K562 (cell line): ENCODE measurements around the gene TAX1BP1. TPM values are rescaled to one million over a fixed set of nuclear protein-coding genes. Genes with fewer than 3 reads are reported as not detected.
A peak's percentile ranks its signal among the peaks of the same experiment; 100 is the strongest.

ENCODE experiments used
- CHD1 ChIP-seq: fragments of 200-600 bp; sonication (generic); IDR thresholded peaks from one replicate; pipeline ENCODE4 v1.6.1; 2012; ENCODE audit warnings: mild to moderate bottlenecking, moderate library complexity, low read length, inconsistent platforms
- E2F5 ChIP-seq: sonication (generic); formaldehyde crosslinking; IDR thresholded peaks from 2 replicates; pipeline ENCODE4 v1.8.0; 2022; ENCODE audit warnings: mild to moderate bottlenecking, missing genetic modification reagents
- ETV1 ChIP-seq: fragments of 450-650 bp; conservative IDR thresholded peaks from 2 replicates; pipeline ENCODE4 v1.6.1; 2016; ENCODE audit warnings: missing genetic modification characterization, control low read depth, low read depth, missing compliant biosample characterization
- FOXJ3 ChIP-seq: sonication (generic); formaldehyde crosslinking; IDR thresholded peaks from 2 replicates; pipeline ENCODE4 v1.4.0; 2020; ENCODE audit warnings: mild to moderate bottlenecking, missing genetic modification reagents
- KDM2B ChIP-seq: fragments of 250-450 bp; sonication (Bioruptor Pico); IDR thresholded peaks from 2 replicates; pipeline ENCODE4 v1.8.0; 2021; ENCODE audit warnings: mild to moderate bottlenecking, moderate library complexity
- KLF6 ChIP-seq: fragments of 250-450 bp; sonication (Bioruptor Pico); IDR thresholded peaks from 2 replicates; pipeline ENCODE4 v1.4.0; 2020; ENCODE audit warnings: mild to moderate bottlenecking, moderate library complexity, borderline replicate concordance
- L3MBTL2 ChIP-seq: fragments of 450-650 bp; IDR thresholded peaks from 2 replicates; pipeline ENCODE4 v1.6.1; 2016; ENCODE audit warnings: mild to moderate bottlenecking, moderate library complexity
- MYC ChIP-seq, 2 experiments: fragments of 250-450 bp in 1 of 2; sonication (Bioruptor Pico) in 1 of 2; IDR thresholded peaks; 2 replicates each; pipeline versions ENCODE4 v1.5.1 to v1.6.1; 2012 to 2021; ENCODE audit warnings: low read depth in 2 of 2, borderline replicate concordance in 1 of 2, improper control_type of control experiment in 1 of 2, low read length in 1 of 2, mild to moderate bottlenecking in 1 of 2, moderate library complexity in 1 of 2
- NFXL1 ChIP-seq: fragments of 450-650 bp; formaldehyde crosslinking; IDR thresholded peaks from 2 replicates; pipeline ENCODE4 v1.4.0; 2021; ENCODE audit warnings: mild to moderate bottlenecking
- RAD21 ChIP-seq, 2 experiments: fragments of 250-450 bp in 1 of 2; fragments of 450-650 bp in 1 of 2; sonication (Bioruptor Pico) in 1 of 2; formaldehyde crosslinking in 1 of 2; IDR thresholded peaks in 1 of 2; conservative IDR thresholded peaks in 1 of 2; 2 replicates each; pipeline versions ENCODE4 v1.4.0 to v1.8.0; 2020 to 2022; ENCODE audit warnings: mild to moderate bottlenecking in 2 of 2, moderate library complexity in 1 of 2
- SNIP1 ChIP-seq: fragments of 450-650 bp; IDR thresholded peaks from 2 replicates; pipeline ENCODE4 v1.7.1; 2017; ENCODE audit warnings: low read depth, mild to moderate bottlenecking
- ZKSCAN3 ChIP-seq: fragments of 250-450 bp; sonication (Bioruptor Pico); IDR thresholded peaks from 2 replicates; pipeline ENCODE4 v1.4.0; 2020
- ZMIZ1 ChIP-seq, 2 experiments: fragments of 150-350 bp in 1 of 2; IDR thresholded peaks; 2 replicates each; pipeline ENCODE4 v1.6.1; 2012 to 2016; ENCODE audit warnings: low read depth in 2 of 2, low read length in 2 of 2, mild to moderate bottlenecking in 1 of 2, moderate library complexity in 1 of 2
- ZNF318 ChIP-seq, 2 experiments: fragments of 450-650 bp; IDR thresholded peaks; 2 replicates each; pipeline ENCODE4 v1.6.1; 2016; ENCODE audit warnings: mild to moderate bottlenecking in 2 of 2, borderline replicate concordance in 1 of 2, low read depth in 1 of 2, moderate library complexity in 1 of 2
- polyA plus RNA-seq, 8 experiments: library from polyadenylated mRNA; depleted of rRNA in 4 of 8; stranded (reverse) in 5 of 8; unstranded in 3 of 8; fragments of >200 nt; fragmentation: Nextera tagmentation in 2 of 8; fragmentation: Illumina TruSeq in 1 of 8; extraction: Ambion mirVana in 2 of 8; extraction: Trizol in 1 of 8; gene quantifications; 2 replicates each; pipeline versions ENCODE4 v1.2.1 to v1.2.3, GENCODE V29; 2011 to 2014; ENCODE audit warnings: inconsistent platforms in 1 of 8, missing spikeins in 1 of 8
- total RNA-seq, 7 experiments: library from RNA; depleted of rRNA in 6 of 7; stranded (reverse); fragments of >200 nt in 6 of 7; fragmentation: Illumina TruSeq in 2 of 7; extraction: Trizol in 2 of 7; gene quantifications; 2 replicates each; pipeline versions ENCODE4 v1.2.1 to v1.2.3, GENCODE V29; 2011 to 2021; ENCODE audit warnings: low replicate concordance in 1 of 7

The TAX1BP1 gene
- total and polyA plus RNA-seq, 9 of the 15 experiments (the other 6 are each of a cell fraction or from before 2014, with no cell fraction given) = 49.0 to 119 (median 75.9) TPM

GRCh38 chr7:27740449-27741086 lies 606 bp downstream of the TAX1BP1 start (continued):
- no peak for TF ChIP-seq ZMIZ1 (IDR thresholded peaks at IDR 0.05; ENCODE audit: low read depth in 2 of 2, low read length in 2 of 2)
- no peak for TF ChIP-seq KDM2B (CRISPR knock-in tag)
- no peak for TF ChIP-seq RAD21 (CRISPR knock-in tag; conservative IDR thresholded peaks at IDR 0.05 in 1 of 2, IDR thresholded peaks at IDR 0.05 in 1 of 2)
- TF ChIP-seq L3MBTL2 = no peak
- TF ChIP-seq ZNF318 (IDR thresholded peaks at IDR 0.05; ENCODE audit: borderline replicate concordance in 1 of 2, low read depth in 1 of 2) = no peak; a peak in 1 of 4 replicates
- TF ChIP-seq NFXL1 = no peak
- TF ChIP-seq SNIP1 = no peak
- peak; percentile 18; the same call in 1 of the 2 replicates for TF ChIP-seq ETV1 (tag)
- TF ChIP-seq KLF6 (CRISPR knock-in tag) = no peak
- no peak; the same call in 1 of the 2 replicates for TF ChIP-seq MYC (IDR thresholded peaks at IDR 0.05; ENCODE audit: low read depth, low read length)
- 0 out of 2 replicates have a peak, but pooled peaks have one; percentile 44 for TF ChIP-seq MYC (CRISPR knock-in tag; IDR thresholded peaks at IDR 0.05; ENCODE audit: borderline replicate concordance, low read depth)
- peak; percentile 41 for TF ChIP-seq CHD1
- no peak for TF ChIP-seq ZKSCAN3 (CRISPR knock-in tag)
- no peak for TF ChIP-seq FOXJ3 (CRISPR knock-in tag)
- no peak for TF ChIP-seq E2F5 (CRISPR knock-in tag)
